Activated naive CD8-positive, alpha-beta T cell treated with anti-CD3 and anti-CD28 coated beads, Interleukin-2, amount 50 U/mL, for 24 hours (primary cell): ENCODE results near the gene MFAP2.
"Not testable (repeated sequence)": the region's sequence is repeated elsewhere in the genome, so short reads cannot be mapped to it uniquely, and the experiment has no call there.

Experiments
- ATAC-seq: fragments of 150-1000 bp; cut with Tn5 transposase; one replicate; pipeline ENCODE4 v1.10.0; 2021
- DNase-seq: peaks from one replicate; pipeline ENCODE4 v3.0.0; 2021
- H3K27ac Mint-ChIP-seq: one replicate; pipeline ENCODE4 v1.8.0; 2021; ENCODE audit warnings: mild to moderate bottlenecking, mixed read lengths
- H3K27me3 Mint-ChIP-seq: one replicate; pipeline ENCODE4 v1.8.0; 2021; ENCODE audit warnings: mixed read lengths
- H3K36me3 Mint-ChIP-seq: one replicate; pipeline ENCODE4 v1.8.0; 2021; ENCODE audit warnings: low read depth, mixed read lengths
- H3K4me1 Mint-ChIP-seq: one replicate; pipeline ENCODE4 v1.8.0; 2021; ENCODE audit warnings: mixed read lengths
- H3K4me3 Mint-ChIP-seq: one replicate; pipeline ENCODE4 v1.8.0; 2021; ENCODE audit warnings: mild to moderate bottlenecking, moderate library complexity, mixed read lengths
- H3K9me3 Mint-ChIP-seq: one replicate; pipeline ENCODE4 v1.8.0; 2021; ENCODE audit warnings: mixed read lengths

MFAP2 gene

DNA sequence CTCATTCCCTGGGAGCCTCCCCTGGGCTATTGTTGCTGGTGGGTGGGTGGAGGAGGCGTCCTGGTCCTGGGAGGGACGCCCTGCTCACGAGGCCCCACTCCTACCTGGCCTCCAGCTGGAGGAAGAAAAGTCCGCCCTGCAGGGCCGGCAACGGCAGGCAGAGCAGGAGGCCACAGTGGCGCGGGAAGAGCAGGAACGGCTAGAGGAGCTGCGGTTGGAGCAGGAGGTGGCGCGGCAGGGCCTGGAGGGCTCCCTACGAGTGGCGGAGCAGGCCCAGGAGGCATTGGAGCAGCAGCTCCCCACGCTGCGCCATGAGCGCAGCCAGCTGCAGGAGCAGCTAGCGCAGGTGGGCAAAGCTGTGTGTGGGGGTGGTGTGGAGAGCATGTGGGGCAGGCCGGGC lies 33.8 kb downstream of the MFAP2 start:
- H3K27me3 Mint-ChIP-seq = no peaks in the 10 kb centered on the region
- no peak overlapping the region for H3K4me3 Mint-ChIP-seq
- H3K4me1 Mint-ChIP-seq = no peaks in the 10 kb centered on the region
- no peaks in the 10 kb centered on the region for H3K9me3 Mint-ChIP-seq
- ATAC-seq (no peak), DNase-seq (no peak)
- peaks cover 3% of the 10 kb centered on the region for H3K36me3 Mint-ChIP-seq
- no peak overlapping the region for H3K27ac Mint-ChIP-seq

DNA sequence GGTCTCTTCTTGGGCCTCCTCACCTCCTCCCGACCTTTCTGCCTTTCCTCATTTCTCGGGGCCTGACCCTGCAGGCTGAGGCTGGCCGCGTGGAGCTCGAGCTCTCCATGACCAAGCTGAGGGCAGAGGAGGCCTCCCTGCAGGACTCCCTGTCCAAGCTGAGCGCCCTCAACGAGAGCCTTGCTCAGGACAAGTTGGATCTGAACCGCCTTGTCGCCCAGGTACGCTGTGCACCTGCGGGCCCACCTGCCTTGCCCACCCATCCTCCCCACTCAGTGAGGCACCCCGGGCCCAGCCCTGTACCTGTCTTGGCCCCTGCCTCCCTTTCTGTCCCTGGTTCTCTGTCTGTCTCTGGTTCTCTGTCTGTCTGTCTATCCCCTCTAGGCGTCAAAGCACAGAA lies 34.2 kb downstream of the MFAP2 start:
- not testable (repeated sequence) for H3K36me3 Mint-ChIP-seq, H3K4me3 Mint-ChIP-seq, DNase-seq, H3K4me1 Mint-ChIP-seq, H3K27me3 Mint-ChIP-seq, H3K9me3 Mint-ChIP-seq, H3K27ac Mint-ChIP-seq
- ATAC-seq = peak; percentile 8

DNA sequence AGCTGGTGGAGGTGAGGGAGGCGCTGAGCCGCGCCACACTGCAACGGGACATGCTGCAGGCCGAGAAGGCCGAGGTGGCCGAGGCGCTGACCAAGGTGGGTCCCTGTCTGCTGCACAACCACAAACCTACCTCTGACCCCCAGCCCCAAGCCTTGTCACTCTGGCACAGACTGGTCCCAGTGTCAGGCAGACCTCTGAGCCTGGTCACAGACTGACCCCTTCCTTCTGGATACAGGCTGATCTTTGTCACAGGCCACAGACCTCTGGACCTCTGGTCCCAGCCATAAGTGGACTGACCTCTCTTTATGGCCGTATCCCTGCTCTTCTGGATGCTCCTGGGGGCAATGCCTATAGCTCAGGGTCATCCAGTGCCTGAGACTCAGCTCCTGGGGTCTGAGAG lies 34.9 kb downstream of the MFAP2 start:
- H3K36me3 Mint-ChIP-seq, H3K4me1 Mint-ChIP-seq, DNase-seq, H3K9me3 Mint-ChIP-seq, H3K27me3 Mint-ChIP-seq, H3K27ac Mint-ChIP-seq, H3K4me3 Mint-ChIP-seq: not testable (repeated sequence)
- ATAC-seq = peak; percentile 10

DNA sequence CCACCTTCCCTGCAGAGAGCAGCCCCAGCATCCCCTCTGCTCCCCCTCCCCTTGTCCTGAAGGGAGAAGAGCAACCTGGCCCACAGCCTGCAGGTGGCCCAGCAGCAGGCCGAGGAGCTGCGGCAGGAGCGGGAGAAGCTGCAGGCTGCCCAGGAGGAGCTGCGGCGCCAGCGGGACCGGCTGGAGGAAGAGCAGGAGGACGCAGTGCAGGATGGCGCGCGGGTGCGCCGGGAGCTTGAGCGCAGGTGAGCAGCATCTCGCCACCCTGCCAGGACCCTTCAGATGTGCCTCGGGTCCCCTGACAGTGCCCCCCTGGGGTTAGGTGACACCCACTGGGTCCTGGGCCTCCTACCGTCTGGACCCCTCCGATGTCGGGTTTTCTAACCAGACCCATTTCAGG lies 36.4 kb downstream of the MFAP2 start:
- peaks cover 3% of the 10 kb centered on the region for H3K36me3 Mint-ChIP-seq
- no peak for DNase-seq
- no peak for ATAC-seq
- no peak overlapping the region for H3K27ac Mint-ChIP-seq
- no peaks in the 10 kb centered on the region for H3K4me1 Mint-ChIP-seq
- H3K27me3 Mint-ChIP-seq = no peaks in the 10 kb centered on the region
- H3K4me3 Mint-ChIP-seq = no peak overlapping the region
- no peaks in the 10 kb centered on the region for H3K9me3 Mint-ChIP-seq

DNA sequence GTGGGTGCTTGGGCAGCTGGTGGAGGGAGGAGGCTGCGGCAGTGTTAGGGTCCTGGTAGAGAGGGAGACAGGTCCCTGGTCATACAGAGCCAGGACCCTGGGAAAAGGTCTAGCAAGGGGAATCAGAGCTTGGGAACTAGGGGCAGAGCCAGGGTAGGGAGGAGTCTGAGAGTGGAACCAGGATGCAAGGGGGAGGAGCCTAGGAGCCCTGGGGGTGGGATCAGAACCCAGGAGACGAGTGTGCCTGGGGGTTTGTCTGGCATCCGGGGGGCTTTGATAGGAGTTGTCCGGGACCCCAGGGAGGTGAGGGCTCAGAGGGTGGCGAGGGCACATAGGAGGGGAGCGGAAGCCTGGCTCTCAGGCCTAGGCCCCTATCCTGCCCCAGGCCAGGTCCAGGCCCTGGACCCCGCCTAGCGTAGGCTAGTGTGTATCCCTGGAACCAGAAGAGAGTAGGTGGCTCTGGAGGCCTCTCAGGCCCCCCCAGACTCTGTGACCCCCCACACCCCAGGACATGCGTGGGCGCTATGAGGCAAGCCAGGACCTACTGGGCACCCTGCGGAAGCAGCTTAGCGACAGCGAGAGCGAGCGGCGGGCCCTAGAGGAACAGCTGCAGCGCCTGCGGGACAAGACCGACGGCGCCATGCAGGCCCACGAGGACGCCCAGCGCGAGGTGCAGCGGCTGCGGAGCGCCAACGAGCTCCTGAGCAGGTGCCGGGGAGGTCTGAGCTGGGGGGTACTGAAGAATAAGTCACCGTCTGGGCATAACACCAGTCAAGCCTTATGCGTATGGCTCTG lies 40.8 kb downstream of the MFAP2 start:
- not testable (repeated sequence) for ATAC-seq, DNase-seq, H3K27ac Mint-ChIP-seq, H3K36me3 Mint-ChIP-seq, H3K27me3 Mint-ChIP-seq, H3K4me1 Mint-ChIP-seq, H3K9me3 Mint-ChIP-seq, H3K4me3 Mint-ChIP-seq

DNA sequence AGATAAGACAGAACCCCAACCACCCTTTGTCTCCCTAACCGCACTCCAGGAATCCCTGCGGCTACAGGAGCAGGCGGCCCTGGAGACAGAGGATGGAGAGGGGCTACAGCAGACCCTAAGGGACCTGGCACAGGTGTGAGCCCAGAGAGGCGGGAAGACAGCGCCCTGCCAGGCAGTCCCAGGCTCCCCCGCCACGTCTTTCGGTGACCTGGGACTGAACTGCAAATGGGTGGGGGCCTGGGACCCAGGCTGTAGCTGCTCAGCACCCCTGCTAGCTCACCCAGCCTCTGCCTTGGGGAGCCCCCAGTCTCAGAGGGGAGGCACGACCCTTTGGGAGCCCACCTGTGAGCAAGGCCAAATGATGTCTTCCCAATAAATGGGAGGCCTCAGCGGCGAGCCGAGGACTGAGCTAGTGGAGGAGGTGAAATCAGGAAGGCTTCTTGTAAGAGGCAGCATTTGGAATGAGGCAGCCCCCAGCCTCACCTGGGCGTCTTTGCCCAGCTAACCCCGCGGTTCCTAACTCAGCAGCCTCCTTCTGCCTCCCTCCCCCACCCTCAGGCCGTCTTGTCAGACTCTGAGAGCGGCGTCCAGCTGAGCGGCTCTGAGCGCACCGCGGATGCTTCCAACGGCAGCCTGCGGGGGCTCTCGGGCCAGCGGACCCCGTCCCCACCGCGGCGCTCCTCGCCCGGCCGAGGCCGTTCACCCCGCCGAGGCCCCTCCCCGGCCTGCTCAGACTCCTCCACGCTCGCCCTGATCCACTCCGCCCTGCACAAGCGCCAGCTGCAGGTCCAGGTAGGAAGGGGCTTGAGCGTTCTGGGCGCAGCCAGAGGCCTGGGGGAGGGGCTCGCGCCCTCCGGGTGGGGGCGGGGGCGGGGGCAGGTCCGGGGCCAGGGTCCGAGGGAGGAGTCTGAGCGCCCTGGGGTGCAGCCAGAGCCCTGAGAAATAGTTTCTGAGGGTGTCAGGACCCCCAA lies 41.8 kb downstream of the MFAP2 start:
- no peaks in the 10 kb centered on the region for H3K9me3 Mint-ChIP-seq
- no peak for ATAC-seq
- DNase-seq = no peak
- no peak overlapping the region for H3K27ac Mint-ChIP-seq
- no peaks in the 10 kb centered on the region for H3K27me3 Mint-ChIP-seq
- H3K36me3 Mint-ChIP-seq = peaks cover 4% of the 10 kb centered on the region
- H3K4me3 Mint-ChIP-seq = no peak overlapping the region
- H3K4me1 Mint-ChIP-seq = no peaks in the 10 kb centered on the region

DNA sequence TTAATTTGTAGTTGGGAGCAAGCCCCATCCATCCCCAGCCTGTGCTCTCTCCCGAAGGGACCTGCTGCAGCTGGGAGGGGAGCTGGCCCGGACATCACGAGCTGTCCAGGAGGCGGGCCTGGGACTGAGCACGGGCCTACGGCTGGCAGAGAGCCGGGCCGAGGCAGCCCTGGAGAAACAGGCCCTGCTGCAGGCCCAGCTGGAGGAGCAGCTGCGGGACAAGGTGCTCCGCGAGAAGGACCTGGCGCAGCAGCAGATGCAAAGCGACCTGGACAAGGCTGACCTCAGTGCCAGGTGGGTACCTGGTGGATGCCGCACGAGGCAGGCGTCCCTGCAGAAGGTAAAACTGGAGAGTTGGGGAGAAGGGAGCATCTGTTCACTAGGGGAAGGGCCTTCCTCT lies 43.8 kb downstream of the MFAP2 start:
- H3K27me3 Mint-ChIP-seq, DNase-seq, H3K9me3 Mint-ChIP-seq, H3K36me3 Mint-ChIP-seq, H3K27ac Mint-ChIP-seq, ATAC-seq, H3K4me3 Mint-ChIP-seq, H3K4me1 Mint-ChIP-seq: not testable (repeated sequence)

DNA sequence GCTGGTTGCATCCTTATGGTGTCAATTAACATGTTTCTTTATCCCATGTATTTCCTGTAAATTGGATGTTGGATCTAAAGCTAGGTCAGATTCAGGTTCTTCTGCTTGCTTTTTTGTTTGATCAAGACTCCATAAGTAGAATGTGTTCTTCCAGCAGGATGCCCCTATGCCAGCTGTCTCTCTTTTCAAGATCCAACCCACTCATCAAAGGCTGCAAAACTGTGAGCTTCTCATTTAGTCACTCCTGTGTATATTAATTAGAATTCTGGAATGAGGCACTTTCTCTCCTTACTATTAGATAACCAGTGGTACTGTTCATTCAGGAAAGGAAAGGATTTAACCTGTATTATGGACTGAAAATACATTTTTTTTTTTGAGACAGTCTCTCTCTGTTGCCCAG lies 46.5 kb downstream of the MFAP2 start:
- H3K9me3 Mint-ChIP-seq, H3K27ac Mint-ChIP-seq, H3K27me3 Mint-ChIP-seq, ATAC-seq, DNase-seq, H3K4me1 Mint-ChIP-seq, H3K4me3 Mint-ChIP-seq, H3K36me3 Mint-ChIP-seq: not testable (repeated sequence)

DNA sequence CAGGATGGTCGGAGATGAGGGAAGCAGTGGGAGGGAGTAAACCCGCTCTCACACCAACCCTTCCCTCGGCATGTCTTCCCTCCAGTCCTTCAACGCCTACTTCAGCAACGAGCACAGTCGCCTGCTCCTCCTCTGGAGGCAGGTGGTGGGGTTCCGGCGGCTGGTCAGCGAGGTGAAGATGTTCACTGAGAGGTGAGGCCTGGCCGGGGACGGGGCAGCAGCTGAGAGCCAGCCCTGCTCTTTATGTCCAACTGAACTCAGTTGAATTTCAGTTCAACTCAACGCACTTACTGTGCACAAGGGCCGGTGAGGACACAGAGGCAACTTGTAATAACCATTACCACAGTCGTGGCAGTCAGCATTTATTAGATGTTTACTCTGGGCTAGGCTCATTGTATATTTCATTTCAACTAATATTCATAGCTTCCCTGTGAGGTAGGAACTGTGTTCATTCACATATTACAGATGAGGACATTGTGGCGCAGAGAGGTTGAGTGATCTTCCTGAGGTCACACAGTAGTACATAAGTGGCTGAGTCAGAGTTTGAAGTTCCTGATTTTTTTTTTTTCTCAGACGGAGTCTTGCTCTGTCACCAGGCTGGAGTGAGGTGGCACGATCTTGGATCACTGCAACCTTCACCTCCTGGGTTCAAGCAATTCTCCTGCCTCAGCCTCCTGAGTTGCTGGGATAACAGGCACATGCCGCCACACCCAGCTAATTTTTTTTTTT lies 49.0 kb downstream of the MFAP2 start:
- not testable (repeated sequence) for H3K4me1 Mint-ChIP-seq, H3K4me3 Mint-ChIP-seq, H3K27me3 Mint-ChIP-seq, DNase-seq, ATAC-seq, H3K27ac Mint-ChIP-seq, H3K36me3 Mint-ChIP-seq, H3K9me3 Mint-ChIP-seq

DNA sequence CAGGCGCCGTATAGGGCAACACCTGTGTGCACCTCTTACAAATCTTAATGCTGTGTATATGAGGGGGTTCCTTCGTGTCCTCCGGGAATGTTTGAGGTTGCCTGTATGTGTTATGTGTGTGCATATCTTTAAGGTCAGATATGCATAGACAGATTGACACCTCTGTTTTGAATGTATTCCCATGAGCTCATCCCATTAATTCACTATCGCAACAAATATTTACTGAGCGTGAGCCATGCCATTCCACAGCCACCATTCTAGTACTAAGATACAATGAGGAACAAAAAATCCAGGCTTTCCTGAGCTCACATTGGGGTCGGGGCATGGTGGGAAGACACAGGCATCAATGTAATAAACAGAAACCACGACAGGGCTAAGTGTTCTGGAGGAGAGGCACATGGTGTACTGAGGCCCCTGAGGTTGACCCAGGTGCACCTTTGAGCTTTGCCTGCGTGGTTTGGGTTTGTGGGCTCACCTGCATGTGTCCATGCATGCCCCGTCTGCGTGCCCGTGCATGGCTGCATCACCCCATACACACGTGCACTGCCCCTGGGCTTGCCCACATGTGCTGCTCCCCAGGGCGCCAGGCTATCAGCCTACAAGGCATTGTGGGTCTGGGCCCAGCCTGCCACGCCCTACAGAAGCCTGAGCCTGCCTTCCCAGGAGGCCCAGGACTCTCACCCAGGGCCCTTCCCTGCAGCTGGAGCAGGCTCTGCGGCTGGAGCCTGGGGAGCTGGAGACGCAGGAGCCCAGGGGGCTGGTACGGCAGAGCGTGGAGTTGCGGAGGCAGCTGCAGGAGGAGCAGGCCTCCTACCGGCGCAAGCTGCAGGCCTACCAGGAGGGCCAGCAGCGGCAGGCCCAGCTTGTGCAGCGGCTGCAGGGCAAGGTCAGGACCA lies 51.0 kb downstream of the MFAP2 start:
- not testable (repeated sequence) for H3K27ac Mint-ChIP-seq, H3K4me1 Mint-ChIP-seq, H3K9me3 Mint-ChIP-seq, DNase-seq, H3K36me3 Mint-ChIP-seq, ATAC-seq, H3K27me3 Mint-ChIP-seq, H3K4me3 Mint-ChIP-seq

DNA sequence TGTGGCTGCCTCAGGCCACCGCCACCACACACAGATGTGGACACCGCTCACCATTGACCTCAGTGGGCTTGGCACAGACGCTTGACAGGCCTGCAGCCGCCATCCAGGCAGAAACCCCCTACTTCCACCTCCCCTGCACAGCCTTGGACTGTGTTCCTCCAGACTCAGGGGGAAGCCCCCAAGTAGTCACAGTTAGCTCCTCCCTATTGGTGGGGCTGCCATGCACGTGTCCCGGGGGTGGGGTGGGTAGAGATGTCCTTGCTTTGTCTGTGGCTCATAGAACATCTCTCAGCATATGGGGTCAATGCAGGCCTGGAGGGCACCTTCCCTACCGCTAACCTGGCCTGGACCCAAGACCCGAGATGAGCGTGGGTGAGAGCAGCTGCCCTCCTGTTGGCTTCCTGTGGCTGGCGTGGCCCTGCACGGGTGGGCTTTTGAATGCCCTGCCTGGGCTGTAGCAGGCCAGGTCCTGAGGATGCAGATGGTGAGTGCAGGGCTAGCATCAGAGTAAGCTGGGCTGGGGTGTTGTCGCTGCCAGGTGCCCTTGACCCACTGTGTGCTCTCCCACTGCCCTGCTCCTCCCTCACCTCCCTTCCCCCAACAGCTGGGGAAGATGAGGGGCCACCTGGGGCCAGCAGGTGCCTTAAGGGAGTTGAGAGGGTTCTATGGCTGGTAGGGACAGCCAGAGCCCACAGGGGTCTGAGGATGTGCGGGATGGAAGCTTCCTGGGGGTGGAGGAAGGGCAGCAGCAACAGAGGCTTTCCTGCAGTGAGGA lies 52.5 kb downstream of the MFAP2 start:
- Mint-ChIP-seq H3K9me3 (no peaks in the 10 kb centered on the region), H3K27ac (no peak overlapping the region), H3K4me3 (no peak overlapping the region), H3K27me3 (no peaks in the 10 kb centered on the region), H3K4me1 (no peaks in the 10 kb centered on the region), H3K36me3 (no peaks in the 10 kb centered on the region)
- DNase-seq = no peak
- peak; percentile 53 for ATAC-seq

DNA sequence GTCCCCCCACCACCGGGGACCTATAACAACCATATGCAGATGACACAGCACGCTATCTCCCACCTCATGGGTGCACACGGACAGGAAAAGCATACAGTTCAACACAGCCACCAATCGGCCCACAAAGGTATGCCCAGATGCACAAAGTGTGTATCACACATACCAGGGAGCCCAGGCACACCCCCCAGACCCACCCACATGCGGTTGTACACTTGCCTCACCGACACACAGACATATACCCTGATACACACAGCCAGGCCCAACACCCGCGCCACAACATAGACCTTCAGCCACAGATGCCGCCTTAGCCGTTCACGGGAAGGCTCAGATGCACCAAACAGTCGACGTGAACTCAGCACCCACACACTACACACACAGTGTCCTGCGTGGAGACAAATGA lies 53.2 kb downstream of the MFAP2 start:
- ATAC-seq (peak; percentile 3), DNase-seq (no peak)
- Mint-ChIP-seq H3K27ac (no peak overlapping the region), H3K36me3 (no peaks in the 10 kb centered on the region), H3K27me3 (no peaks in the 10 kb centered on the region), H3K4me3 (no peak overlapping the region), H3K9me3 (no peaks in the 10 kb centered on the region), H3K4me1 (peaks cover 5% of the 10 kb centered on the region)

DNA sequence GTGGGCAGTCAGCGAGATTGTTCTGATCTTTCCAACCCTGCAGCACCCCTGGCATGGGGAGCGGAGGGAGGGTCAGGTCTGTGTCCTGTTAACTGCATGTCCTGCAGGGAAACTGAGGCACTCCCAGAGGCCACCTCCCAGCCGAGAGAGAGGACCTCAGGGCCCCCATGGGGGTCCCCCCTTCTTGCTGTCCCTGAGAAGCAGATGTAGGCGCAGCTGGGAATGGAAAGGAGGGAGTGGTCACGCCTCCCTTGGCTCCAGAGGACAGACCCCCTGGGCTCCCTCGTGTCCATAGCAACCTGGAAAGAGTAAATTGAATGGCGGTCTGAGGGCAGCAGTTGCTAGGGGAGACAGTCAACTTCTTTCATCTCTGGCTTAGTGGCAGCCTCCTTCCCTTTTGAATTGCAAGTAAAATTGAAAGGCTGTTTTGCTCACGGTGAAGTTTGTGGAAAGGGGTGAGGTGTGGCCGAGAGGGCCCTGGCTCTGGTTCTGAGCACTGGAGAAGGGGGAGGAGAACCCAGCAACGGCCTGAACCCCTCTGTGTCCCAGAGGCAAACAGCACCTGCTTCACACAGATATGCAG lies 53.8 kb downstream of the MFAP2 start:
- ATAC-seq = no peak

More for the DNA sequence above, 53.8 kb downstream of the MFAP2 start:
- Mint-ChIP-seq H3K27ac (no peak overlapping the region), H3K9me3 (no peaks in the 10 kb centered on the region), H3K36me3 (no peaks in the 10 kb centered on the region), H3K4me3 (no peak overlapping the region), H3K4me1 (peaks cover 10% of the 10 kb centered on the region), H3K27me3 (peaks cover 1% of the 10 kb centered on the region)
- DNase-seq = no peak
